AG20443 (cell line): Measurements from ENCODE around the gene CHAF1B.
"Not testable (repeated sequence)": the region's sequence is repeated elsewhere in the genome, so short reads cannot be mapped to it uniquely, and the experiment has no call there.

Experiments used
- DNase-seq: peaks from one replicate; pipeline ENCODE4 v3.0.0; 2012; ENCODE audit warnings: low spot score, mixed read lengths

CHAF1B gene

GRCh38 chr21:36388835-36389234, 3.6 kb downstream of the CHAF1B start:
- peak; percentile 51 for DNase-seq

DNA sequence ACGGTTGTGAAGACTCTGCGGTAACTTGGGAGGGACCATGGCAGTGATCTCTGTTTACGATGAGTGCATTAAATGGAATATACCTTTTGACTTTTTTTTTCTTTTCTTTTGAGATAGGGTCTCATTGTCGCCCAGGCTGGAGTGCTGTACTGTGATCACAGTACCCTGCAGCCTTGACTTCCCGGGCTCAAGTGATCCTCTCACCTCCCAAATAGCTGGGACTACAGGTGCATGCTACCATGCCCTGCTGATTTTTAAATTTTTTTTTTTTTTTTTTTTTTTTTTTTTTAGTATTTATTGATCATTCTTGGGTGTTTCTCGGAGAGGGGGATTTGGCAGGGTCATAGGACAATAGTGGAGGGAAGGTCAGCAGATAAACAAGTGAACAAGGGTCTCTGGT, 6.5 kb downstream of the CHAF1B start:
- not testable (repeated sequence) for DNase-seq

DNA sequence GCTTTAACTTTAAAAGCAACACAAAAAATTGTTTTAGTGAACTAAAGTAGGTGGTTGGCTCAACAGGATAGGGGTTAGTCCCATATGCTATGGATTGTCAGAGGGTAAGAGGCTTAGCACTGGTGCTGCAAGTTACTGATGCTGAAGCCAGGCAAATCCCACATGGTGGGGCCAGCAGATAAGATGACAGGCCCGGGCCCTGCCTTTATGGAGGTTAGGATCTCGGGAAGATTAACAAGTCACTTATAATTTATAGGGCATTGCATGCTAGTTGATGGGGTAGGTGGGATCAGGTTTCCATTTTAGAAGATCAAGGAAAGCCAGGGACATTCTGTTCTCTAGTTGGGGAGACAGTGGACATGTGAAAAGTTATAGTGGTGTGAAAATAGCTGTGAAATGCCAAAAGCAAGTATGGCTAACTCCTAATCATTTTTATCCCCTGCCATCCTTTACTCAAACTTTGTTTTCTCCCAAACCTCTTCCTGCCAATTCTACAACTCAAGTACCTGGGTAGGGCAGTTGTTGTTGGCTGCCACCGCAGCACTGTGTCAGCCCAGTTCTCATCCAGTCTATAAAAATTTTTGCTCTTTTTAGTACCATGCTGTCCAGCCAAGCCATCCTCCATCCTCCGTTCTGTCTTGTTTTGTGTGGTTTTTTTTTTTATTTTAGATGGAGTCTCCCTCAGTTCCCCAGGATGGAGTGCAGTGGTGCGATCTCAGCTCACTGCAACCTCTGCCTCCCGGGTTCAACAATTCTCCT, 10.3 kb downstream of the CHAF1B start:
- no peak for DNase-seq

DNA sequence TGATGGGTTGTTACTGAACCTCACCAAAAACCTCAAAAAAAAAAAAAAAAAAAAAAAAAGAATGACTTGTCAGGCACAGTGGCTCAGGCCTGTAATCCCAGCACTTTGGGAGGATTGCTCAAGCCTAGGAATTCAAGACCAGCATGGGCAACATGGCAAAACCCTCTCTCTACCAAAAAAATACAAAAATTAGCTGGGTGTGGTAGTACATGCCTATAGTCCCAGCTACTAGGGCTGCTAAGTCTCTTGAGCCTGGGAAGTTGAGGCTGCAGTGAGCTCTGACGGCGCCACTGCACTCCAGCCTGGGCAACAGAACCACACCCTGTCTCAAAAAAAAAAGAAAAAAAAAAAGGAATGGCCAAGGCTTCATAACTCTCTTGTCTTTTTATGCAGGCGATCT, 11.1 kb downstream of the CHAF1B start:
- no peak for DNase-seq

DNA sequence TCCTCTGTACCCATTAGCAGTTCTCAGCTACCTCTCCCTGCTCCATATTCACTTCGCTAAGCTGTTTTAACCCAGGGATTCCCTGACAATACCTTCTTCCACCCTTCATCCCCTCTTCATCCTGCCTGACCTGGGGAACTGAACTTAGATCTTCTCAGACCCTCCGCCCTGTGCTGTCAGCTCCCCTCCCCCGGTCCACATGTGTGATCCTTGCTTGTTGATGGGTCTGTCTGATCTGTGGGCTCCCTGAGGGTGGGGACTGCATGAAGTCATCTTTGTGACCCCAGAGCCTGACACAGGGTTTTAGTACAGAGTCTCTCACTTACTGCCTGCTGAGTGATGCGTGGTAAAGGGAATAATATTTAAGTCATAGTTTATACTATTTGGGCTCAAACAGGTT, 11.8 kb downstream of the CHAF1B start:
- DNase-seq: no peak

GRCh38 chr21:36397606-36398005, 12.4 kb downstream of the CHAF1B start:
- no peak for DNase-seq

- not testable (repeated sequence) for DNase-seq
Observed at GRCh38 chr21:36399736-36400135, 14.5 kb downstream of the CHAF1B start.

DNA sequence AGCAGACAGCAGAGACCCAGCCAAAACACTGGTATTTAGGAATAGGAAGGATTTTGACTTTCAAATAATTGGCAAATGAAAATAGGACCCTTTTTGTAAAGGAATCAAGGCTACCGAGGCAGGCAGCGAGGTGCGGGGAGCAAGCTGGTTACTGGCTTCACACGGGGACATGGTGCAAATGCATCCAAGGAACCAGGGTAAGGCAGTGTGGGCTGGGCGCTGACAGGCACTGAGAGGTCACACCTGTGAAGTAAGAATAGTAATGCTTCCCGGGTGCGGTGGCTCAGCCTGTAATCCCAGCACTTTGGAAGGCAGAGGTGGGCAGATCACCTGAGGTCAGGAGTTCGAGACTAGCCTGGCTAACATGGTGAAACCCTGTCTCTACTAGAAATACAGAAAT, 15.5 kb downstream of the CHAF1B start:
- no peak for DNase-seq

DNA sequence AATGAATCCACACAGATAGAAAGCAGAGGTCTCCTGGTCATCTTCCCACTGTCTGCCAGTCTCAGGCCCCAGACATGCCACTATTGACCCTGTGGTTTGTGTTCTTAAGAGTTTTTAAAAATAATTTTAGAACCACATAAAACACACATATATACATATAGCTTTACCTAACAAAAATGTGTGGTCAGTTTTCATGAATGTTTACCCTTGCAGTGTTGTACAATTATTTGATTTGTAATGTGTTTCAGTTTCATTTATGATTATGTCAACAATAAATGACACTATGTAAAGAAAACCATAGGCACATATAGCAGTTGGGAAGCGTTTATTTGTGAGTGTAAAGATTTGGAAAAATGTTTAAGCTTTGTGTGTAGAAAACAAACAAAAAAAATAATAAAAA, 17.1 kb downstream of the CHAF1B start:
- no peak for DNase-seq

- no peak for DNase-seq
Observed at GRCh38 chr21:36403713-36404112, 18.5 kb downstream of the CHAF1B start.

DNA sequence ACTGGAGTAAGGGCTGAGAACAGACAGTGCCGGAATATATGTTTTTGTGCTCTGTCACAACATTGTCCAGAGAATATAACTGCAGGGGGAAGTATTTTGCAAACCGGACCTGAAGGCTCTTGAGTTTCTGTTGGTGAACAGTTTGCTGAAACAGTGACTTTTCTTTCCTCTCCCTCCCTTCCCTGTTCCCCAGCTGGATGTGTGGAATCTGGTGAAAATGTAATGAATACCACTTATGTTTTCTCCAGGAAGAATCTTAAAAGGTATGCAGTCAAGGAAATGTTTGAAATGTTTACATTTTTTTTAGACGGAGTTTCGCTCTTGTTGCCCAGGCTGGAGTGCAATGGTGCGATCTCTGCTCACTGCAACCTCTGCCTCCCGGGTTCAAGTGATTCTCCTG, 23.4 kb downstream of the CHAF1B start:
- no peak for DNase-seq

DNA sequence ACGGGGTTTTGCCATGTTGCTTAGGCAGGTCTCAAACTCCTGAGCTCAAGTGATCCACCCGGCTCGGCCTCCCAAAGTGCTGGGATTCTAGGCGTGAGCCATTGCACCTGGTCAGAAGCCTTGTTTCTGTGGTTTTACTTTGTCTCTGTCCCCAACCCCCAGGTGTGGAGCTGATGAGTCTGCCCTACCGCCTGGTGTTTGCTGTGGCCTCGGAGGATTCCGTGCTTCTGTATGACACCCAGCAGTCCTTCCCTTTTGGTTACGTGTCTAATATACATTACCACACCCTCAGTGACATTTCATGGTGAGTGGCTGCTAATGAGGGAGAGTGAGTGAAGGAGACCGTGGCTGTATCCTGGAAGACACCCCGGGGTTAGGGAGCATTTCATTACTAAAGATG, 26.1 kb downstream of the CHAF1B start:
- DNase-seq: no peak

GRCh38 chr21:36412916-36413315, 27.7 kb downstream of the CHAF1B start:
- DNase-seq: no peak

GRCh38 chr21:36415375-36415774, 30.2 kb downstream of the CHAF1B start:
- no peak for DNase-seq

GRCh38 chr21:36419241-36419640, 34.0 kb downstream of the CHAF1B start:
- no peak for DNase-seq

- peak; percentile 94 for DNase-seq
Observed at GRCh38 chr21:36419996-36420395, 34.8 kb downstream of the CHAF1B start.

- DNase-seq: no peak
Observed at GRCh38 chr21:36420571-36421339, 35.6 kb downstream of the CHAF1B start.

- DNase-seq: peak; percentile 80
Observed at GRCh38 chr21:36422279-36423098, 37.3 kb downstream of the CHAF1B start.

- DNase-seq: no peak
Observed at GRCh38 chr21:36423771-36424433, 38.7 kb downstream of the CHAF1B start.

- no peak for DNase-seq
Observed at GRCh38 chr21:36424592-36424991, 39.4 kb downstream of the CHAF1B start.

DNA sequence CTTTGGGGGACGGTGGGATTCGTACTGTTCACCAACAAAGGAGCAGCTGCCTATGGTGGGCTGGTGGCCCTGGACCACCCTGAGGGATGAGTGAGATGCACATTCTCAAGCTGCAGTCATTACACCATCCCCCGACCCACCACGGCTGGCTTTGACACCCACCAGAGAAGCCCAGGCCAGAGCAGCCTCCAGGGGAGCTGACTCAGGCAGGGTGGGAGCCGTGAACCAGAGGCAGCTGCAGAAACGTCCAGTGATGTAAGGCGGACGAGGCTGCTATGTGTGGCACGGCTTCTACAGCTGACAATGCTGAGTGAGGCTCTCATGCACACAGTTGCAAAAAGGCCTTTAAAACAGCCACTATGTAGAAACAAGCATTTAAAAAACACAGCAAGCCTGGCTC, 40.1 kb downstream of the CHAF1B start:
- DNase-seq: no peak

DNA sequence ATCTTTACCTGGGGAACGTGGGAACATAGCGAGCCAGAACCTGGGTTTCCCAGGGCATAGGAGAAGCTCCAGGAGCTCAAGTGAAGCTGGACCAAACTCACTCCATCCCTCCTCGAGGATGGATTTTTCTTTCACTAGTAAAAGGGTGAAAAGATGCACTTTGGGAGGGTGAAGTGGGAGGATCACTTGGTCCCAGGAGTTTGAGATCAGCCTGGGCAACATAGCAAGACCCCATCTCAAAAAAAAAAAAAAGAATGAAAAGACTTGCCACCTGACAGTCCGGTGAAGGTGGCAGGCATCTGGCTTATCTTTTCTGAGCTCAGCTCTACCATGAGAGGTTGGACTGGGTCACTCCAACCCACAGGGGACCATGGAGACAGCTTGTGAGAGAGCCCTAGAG, 42.3 kb downstream of the CHAF1B start:
- DNase-seq: no peak
